ENCODE results near the gene BRD4.

Gene BRD4

GRCh38 chr19:15247107-15248014, 85.0 kb downstream of the BRD4 start:
- DNase-seq, result no peak

GRCh38 chr19:15246198-15246481, 86.2 kb downstream of the BRD4 start:
- no peak for DNase-seq

GRCh38 chr19:15245370-15246197, 86.8 kb downstream of the BRD4 start:
- DNase-seq, result no peak

- DNase-seq, result no peak
Measured at GRCh38 chr19:15244808-15245207, 87.5 kb downstream of the BRD4 start.

GRCh38 chr19:15244106-15244803, 88.1 kb downstream of the BRD4 start:
- DNase-seq, result no peak

- no peak for DNase-seq
Measured at GRCh38 chr19:15243236-15243957, 88.9 kb downstream of the BRD4 start.

GRCh38 chr19:15241259-15241910, 91.0 kb downstream of the BRD4 start:
- no peak for DNase-seq

- no peak for DNase-seq
Measured at GRCh38 chr19:15240515-15240914, 91.8 kb downstream of the BRD4 start.

- DNase-seq, result no peak
Measured at GRCh38 chr19:15239337-15239949, 92.9 kb downstream of the BRD4 start.

- no peak for DNase-seq
Measured at GRCh38 chr19:15238639-15239155, 93.6 kb downstream of the BRD4 start.

- no peak for DNase-seq
Measured at GRCh38 chr19:15237759-15238638, 94.3 kb downstream of the BRD4 start.

- no peak for DNase-seq
Measured at GRCh38 chr19:15236886-15237285, 95.5 kb downstream of the BRD4 start.

- DNase-seq, result no peak
Measured at GRCh38 chr19:15235781-15236180, 96.6 kb downstream of the BRD4 start.

GRCh38 chr19:15234431-15235130, 97.8 kb downstream of the BRD4 start:
- no peak for DNase-seq

GRCh38 chr19:15231271-15231670, 101.1 kb downstream of the BRD4 start:
- DNase-seq, result no peak

GRCh38 chr19:15227261-15227660, 105.1 kb downstream of the BRD4 start:
- DNase-seq, result no peak

GRCh38 chr19:15225760-15226159, 106.6 kb downstream of the BRD4 start:
- no peak for DNase-seq

- DNase-seq, result no peak
Measured at GRCh38 chr19:15223649-15224361, 108.5 kb downstream of the BRD4 start.

Measured in CD4-positive, alpha-beta T cell treated with Interleukin-17A for 1 hour (primary cell).